Endothelial cell (in vitro differentiated cells): ENCODE data around the gene SYNE2. TPM values are rescaled to one million over a fixed set of nuclear protein-coding genes. Genes with fewer than 3 reads are reported as not detected.

Experiments
- DNase-seq: peaks from one replicate; pipeline ENCODE4 v3.0.0; 2021; ENCODE audit warnings: low spot score
- H3K27ac Mint-ChIP-seq: one replicate; pipeline ENCODE4 v1.8.0; 2021; ENCODE audit warnings: mixed read lengths, inconsistent platforms; ENCODE audit not compliant: unreplicated experiment
- H3K27me3 Mint-ChIP-seq: one replicate; pipeline ENCODE4 v1.8.0; 2021; ENCODE audit warnings: mild to moderate bottlenecking, moderate library complexity, mixed read lengths, inconsistent platforms; ENCODE audit not compliant: unreplicated experiment
- H3K36me3 Mint-ChIP-seq: one replicate; pipeline ENCODE4 v1.8.0; 2021; ENCODE audit warnings: mild to moderate bottlenecking, low read depth, mixed read lengths, inconsistent platforms; ENCODE audit not compliant: unreplicated experiment
- H3K4me1 Mint-ChIP-seq: one replicate; pipeline ENCODE4 v1.8.0; 2021; ENCODE audit warnings: mild to moderate bottlenecking, mixed read lengths, inconsistent platforms; ENCODE audit not compliant: unreplicated experiment
- H3K4me3 Mint-ChIP-seq: one replicate; pipeline ENCODE4 v1.8.0; 2021; ENCODE audit warnings: mild to moderate bottlenecking, mixed read lengths, inconsistent platforms; ENCODE audit not compliant: unreplicated experiment
- H3K9me3 Mint-ChIP-seq: one replicate; pipeline ENCODE4 v1.8.0; 2021; ENCODE audit warnings: mixed read lengths, inconsistent platforms; ENCODE audit not compliant: unreplicated experiment
- CTCF ChIP-seq: fragments of 200-600 bp; sonication (generic); IDR thresholded peaks from one replicate; pipeline ENCODE4 v1.5.0; 2021; ENCODE audit warnings: antibody characterized with exemption; ENCODE audit not compliant: unreplicated experiment
- total RNA-seq: library from RNA; stranded (reverse); fragmentation: NEBNext Ultra II Directional; extraction: Animal tissue kit (Norgen Biotek cat#: 25700); gene quantifications from one replicate; pipeline ENCODE4 v1.2.1, GENCODE V29; 2021; ENCODE audit not compliant: unreplicated experiment

The SYNE2 gene
- total RNA-seq, 1 donor from 2014 or later, result 35.9 TPM

- Mint-ChIP-seq H3K36me3 (peaks cover 6% of the 10 kb centered on the region), H3K9me3 (no peaks in the 10 kb centered on the region), H3K4me1 (no peaks in the 10 kb centered on the region), H3K4me3 (no peak overlapping the region), H3K27ac (no peak overlapping the region), H3K27me3 (no peaks in the 10 kb centered on the region)
- DNase-seq, result no peak
- TF ChIP-seq CTCF, result no peak
Observed at GRCh38 chr14:64119980-64120379, 267.2 kb downstream of the SYNE2 start.

- no peak for TF ChIP-seq CTCF
- Mint-ChIP-seq H3K4me3 (no peak overlapping the region), H3K36me3 (peaks cover 12% of the 10 kb centered on the region), H3K9me3 (no peaks in the 10 kb centered on the region), H3K27ac (no peak overlapping the region), H3K4me1 (no peaks in the 10 kb centered on the region), H3K27me3 (no peaks in the 10 kb centered on the region)
- DNase-seq, result no peak
Observed at GRCh38 chr14:64123241-64123822, 270.5 kb downstream of the SYNE2 start.

- Mint-ChIP-seq H3K9me3 (no peaks in the 10 kb centered on the region), H3K27me3 (no peaks in the 10 kb centered on the region), H3K27ac (no peak overlapping the region), H3K4me3 (no peak overlapping the region), H3K4me1 (no peaks in the 10 kb centered on the region), H3K36me3 (peaks cover 12% of the 10 kb centered on the region)
- TF ChIP-seq CTCF, result no peak
- no peak for DNase-seq
Observed at GRCh38 chr14:64125270-64125669, 272.5 kb downstream of the SYNE2 start.

GRCh38 chr14:64126548-64126947 lies 273.7 kb downstream of the SYNE2 start:
- H3K36me3 Mint-ChIP-seq, result peaks cover 12% of the 10 kb centered on the region
- no peak overlapping the region for H3K4me3 Mint-ChIP-seq
- no peaks in the 10 kb centered on the region for H3K9me3 Mint-ChIP-seq
- no peak for DNase-seq
- no peaks in the 10 kb centered on the region for H3K27me3 Mint-ChIP-seq
- H3K4me1 Mint-ChIP-seq, result no peaks in the 10 kb centered on the region
- no peak for TF ChIP-seq CTCF
- no peak overlapping the region for H3K27ac Mint-ChIP-seq

GRCh38 chr14:64137657-64138290 lies 285.0 kb downstream of the SYNE2 start:
- Mint-ChIP-seq H3K36me3 (peaks cover 7% of the 10 kb centered on the region), H3K27me3 (no peaks in the 10 kb centered on the region), H3K9me3 (no peaks in the 10 kb centered on the region), H3K27ac (no peak overlapping the region), H3K4me3 (no peak overlapping the region), H3K4me1 (no peaks in the 10 kb centered on the region)
- no peak for TF ChIP-seq CTCF
- DNase-seq, result no peak
